Chondrocyte (in vitro differentiated cells): Measurements from ENCODE around the gene MAFG. TPM values are rescaled to one million over a fixed set of nuclear protein-coding genes. Genes with fewer than 3 reads are reported as not detected.

Experiments used
- DNase-seq: peaks from one replicate; pipeline ENCODE4 v3.0.0; 2021; ENCODE audit warnings: mixed read lengths, low spot score
- H3K27ac Mint-ChIP-seq: one replicate; pipeline ENCODE4 v1.8.0; 2021; ENCODE audit warnings: mild to moderate bottlenecking, moderate library complexity, mixed read lengths; ENCODE audit not compliant: unreplicated experiment
- H3K27me3 Mint-ChIP-seq: 2 replicates; pipeline ENCODE4 v1.8.0; 2021; ENCODE audit warnings: low read depth, mixed read lengths
- H3K36me3 Mint-ChIP-seq: 2 replicates; pipeline ENCODE4 v1.8.0; 2021; ENCODE audit warnings: low read depth, mixed read lengths
- H3K4me1 Mint-ChIP-seq: 2 replicates; pipeline ENCODE4 v1.8.0; 2021; ENCODE audit warnings: low read depth, mild to moderate bottlenecking, mixed read lengths
- H3K4me3 Mint-ChIP-seq: one replicate; pipeline ENCODE4 v1.8.0; 2021; ENCODE audit warnings: mild to moderate bottlenecking, moderate library complexity, mixed read lengths; ENCODE audit not compliant: unreplicated experiment
- H3K9me3 Mint-ChIP-seq: 2 replicates; pipeline ENCODE4 v1.8.0; 2021; ENCODE audit warnings: low read depth, mixed read lengths
- CTCF ChIP-seq: fragments of 200-600 bp; sonication (generic); IDR thresholded peaks from 2 replicates; pipeline ENCODE4 v1.5.0; 2021; ENCODE audit warnings: antibody characterized with exemption, mild to moderate bottlenecking, moderate library complexity
- total RNA-seq: library from RNA; stranded (reverse); gene quantifications from 3 replicates; pipeline ENCODE4 v1.2.1, GENCODE V29; 2021

MAFG gene
- total RNA-seq, 1 donor from 2014 or later = 38.1 TPM

- H3K4me1 Mint-ChIP-seq = peaks cover 2% of the 10 kb centered on the region
- no peaks in the 10 kb centered on the region for H3K36me3 Mint-ChIP-seq
- H3K27me3 Mint-ChIP-seq = peaks cover 18% of the 10 kb centered on the region
- no peak for DNase-seq
- no peak for TF ChIP-seq CTCF
- no peaks in the 10 kb centered on the region for H3K9me3 Mint-ChIP-seq
- no peak overlapping the region for H3K27ac Mint-ChIP-seq
- no peak overlapping the region for H3K4me3 Mint-ChIP-seq
Observed at GRCh38 chr17:81968396-81968745, 40.8 kb upstream of the MAFG start.

GRCh38 chr17:81967533-81968395 lies 40.2 kb upstream of the MAFG start:
- DNase-seq = peak; percentile 73
- TF ChIP-seq CTCF = no peak
- Mint-ChIP-seq H3K27me3 (peaks cover 21% of the 10 kb centered on the region), H3K27ac (no peak overlapping the region), H3K9me3 (no peaks in the 10 kb centered on the region), H3K36me3 (no peaks in the 10 kb centered on the region), H3K4me1 (peaks cover 2% of the 10 kb centered on the region), H3K4me3 (no peak overlapping the region)

GRCh38 chr17:81967244-81967532 lies 39.7 kb upstream of the MAFG start:
- no peaks in the 10 kb centered on the region for H3K9me3 Mint-ChIP-seq
- no peak overlapping the region for H3K27ac Mint-ChIP-seq
- DNase-seq = no peak
- TF ChIP-seq CTCF = no peak
- peaks cover 2% of the 10 kb centered on the region for H3K4me1 Mint-ChIP-seq
- H3K4me3 Mint-ChIP-seq = no peak overlapping the region
- no peaks in the 10 kb centered on the region for H3K36me3 Mint-ChIP-seq
- peaks cover 23% of the 10 kb centered on the region for H3K27me3 Mint-ChIP-seq

- Mint-ChIP-seq H3K27me3 (peaks cover 25% of the 10 kb centered on the region), H3K36me3 (no peaks in the 10 kb centered on the region), H3K9me3 (no peaks in the 10 kb centered on the region), H3K27ac (no peak overlapping the region), H3K4me1 (peaks cover 2% of the 10 kb centered on the region), H3K4me3 (no peak overlapping the region)
- no peak for DNase-seq
- no peak for TF ChIP-seq CTCF
Observed at GRCh38 chr17:81966343-81967243, 39.1 kb upstream of the MAFG start.

- Mint-ChIP-seq H3K4me3 (no peak overlapping the region), H3K36me3 (no peaks in the 10 kb centered on the region), H3K27ac (no peak overlapping the region), H3K9me3 (no peaks in the 10 kb centered on the region), H3K27me3 (peaks cover 25% of the 10 kb centered on the region), H3K4me1 (peaks cover 2% of the 10 kb centered on the region)
- DNase-seq = no peak
- no peak for TF ChIP-seq CTCF
Observed at GRCh38 chr17:81964081-81964849, 36.7 kb upstream of the MAFG start.
